HUES64 (cell line): ENCODE results near the gene PPM1H.
"Not testable (repeated sequence)": the region's sequence is repeated elsewhere in the genome, so short reads cannot be mapped to it uniquely, and the experiment has no call there.

Source experiments
- H3K27ac ChIP-seq: 2 replicates; pipeline ENCODE4 v1.7.0; 2013; ENCODE audit warnings: low read depth, low read length, inconsistent platforms
- H3K27me3 ChIP-seq: 2 replicates; pipeline ENCODE4 v1.6.1; 2013; ENCODE audit warnings: mild to moderate bottlenecking, low read length; ENCODE audit not compliant: insufficient read depth
- H3K36me3 ChIP-seq: 2 replicates; pipeline ENCODE4 v1.6.1; 2013; ENCODE audit warnings: mild to moderate bottlenecking, low read length; ENCODE audit not compliant: insufficient read depth
- H3K4me1 ChIP-seq: 2 replicates; pipeline ENCODE4 v1.6.1; 2013; ENCODE audit warnings: mild to moderate bottlenecking, low read length, moderate library complexity; ENCODE audit not compliant: insufficient read depth
- H3K4me3 ChIP-seq: 2 replicates; pipeline ENCODE4 v1.5.1; 2013; ENCODE audit warnings: mild to moderate bottlenecking, low read length, moderate library complexity
- H3K9ac ChIP-seq: 2 replicates; pipeline ENCODE4 v1.6.1; 2013; ENCODE audit warnings: mild to moderate bottlenecking, low read depth, low read length
- H3K9me3 ChIP-seq: 2 replicates; pipeline ENCODE4 v1.6.1; 2013; ENCODE audit warnings: low read depth, low read length; ENCODE audit not compliant: insufficient read depth
- WGBS: fragments of 150-250, 120-280 bp; methylation state at CpG from one replicate; pipeline ENCODE4 v1.1.7; 2013; ENCODE audit warnings: missing lambda C conversion rate; 5-methylcytosine and 5-hydroxymethylcytosine counted together

Gene PPM1H

GRCh38 chr12:62833634-62834033 lies 101.3 kb downstream of the PPM1H start:
- Histone ChIP-seq H3K9me3 (no peaks in the 10 kb centered on the region), H3K4me1 (peaks cover 5% of the 10 kb centered on the region), H3K36me3 (peaks cover 13% of the 10 kb centered on the region; the same call in 1 of the 2 replicates), H3K4me3 (no peak overlapping the region), H3K27me3 (no peaks in the 10 kb centered on the region), H3K27ac (no peak overlapping the region), H3K9ac (no peak overlapping the region)
- 98% methylated on average over 6 of the region's 6 CpGs for WGBS

- Histone ChIP-seq H3K9me3 (no peaks in the 10 kb centered on the region), H3K9ac (no peak overlapping the region), H3K27ac (no peak overlapping the region), H3K36me3 (peaks cover 13% of the 10 kb centered on the region; the same call in 1 of the 2 replicates), H3K4me3 (no peak overlapping the region), H3K27me3 (no peaks in the 10 kb centered on the region), H3K4me1 (peaks cover 5% of the 10 kb centered on the region)
- whole genome bisulfite sequencing = 92% methylated on average over 3 of the region's 3 CpGs
Observed at GRCh38 chr12:62832558-62832957, 102.4 kb downstream of the PPM1H start.

GRCh38 chr12:62832027-62832426 lies 102.9 kb downstream of the PPM1H start:
- Histone ChIP-seq H3K4me3 (no peak overlapping the region), H3K36me3 (peaks cover 13% of the 10 kb centered on the region; the same call in 1 of the 2 replicates), H3K27ac (no peak overlapping the region), H3K9me3 (no peaks in the 10 kb centered on the region), H3K4me1 (peaks cover 5% of the 10 kb centered on the region), H3K27me3 (no peaks in the 10 kb centered on the region), H3K9ac (no peak overlapping the region)
- WGBS = 96% methylated on average over 7 of the region's 7 CpGs

- WGBS = 89% methylated on average over 2 of the region's 2 CpGs
- H3K9ac ChIP-seq = no peak overlapping the region
- no peaks in the 10 kb centered on the region for H3K4me1 ChIP-seq
- no peaks in the 10 kb centered on the region for H3K9me3 ChIP-seq
- no peaks in the 10 kb centered on the region for H3K27me3 ChIP-seq
- no peak overlapping the region for H3K4me3 ChIP-seq
- H3K36me3 ChIP-seq = peaks cover 13% of the 10 kb centered on the region; the same call in 1 of the 2 replicates
- no peak overlapping the region for H3K27ac ChIP-seq
Observed at GRCh38 chr12:62827855-62828254, 107.1 kb downstream of the PPM1H start.

GRCh38 chr12:62827042-62827441 lies 107.9 kb downstream of the PPM1H start:
- Histone ChIP-seq H3K27ac (no peak overlapping the region), H3K27me3 (no peaks in the 10 kb centered on the region), H3K4me3 (no peak overlapping the region), H3K9ac (no peak overlapping the region), H3K9me3 (no peaks in the 10 kb centered on the region), H3K4me1 (no peaks in the 10 kb centered on the region), H3K36me3 (peaks cover 13% of the 10 kb centered on the region; the same call in 1 of the 2 replicates)
- WGBS = 95% methylated on average over 2 of the region's 2 CpGs

GRCh38 chr12:62817556-62818271 lies 117.2 kb downstream of the PPM1H start:
- Histone ChIP-seq H3K27ac (no peak overlapping the region), H3K9ac (no peak overlapping the region), H3K9me3 (no peaks in the 10 kb centered on the region), H3K36me3 (no peaks in the 10 kb centered on the region), H3K4me1 (peaks cover 14% of the 10 kb centered on the region; the same call in 1 of the 2 replicates), H3K27me3 (no peaks in the 10 kb centered on the region), H3K4me3 (no peak overlapping the region)
- 82% methylated on average over 9 of the region's 9 CpGs for WGBS

- WGBS = 93% methylated on average over 3 of the region's 3 CpGs
- H3K27ac ChIP-seq = no peak overlapping the region
- H3K27me3 ChIP-seq = no peaks in the 10 kb centered on the region
- H3K4me3 ChIP-seq = no peak overlapping the region
- peaks cover 14% of the 10 kb centered on the region; the same call in 1 of the 2 replicates for H3K4me1 ChIP-seq
- H3K36me3 ChIP-seq = no peaks in the 10 kb centered on the region
- H3K9me3 ChIP-seq = no peaks in the 10 kb centered on the region
- no peak overlapping the region for H3K9ac ChIP-seq
Observed at GRCh38 chr12:62814243-62814642, 120.7 kb downstream of the PPM1H start.

- Histone ChIP-seq H3K4me1 (peaks cover 11% of the 10 kb centered on the region; the same call in 1 of the 2 replicates), H3K9ac (no peak overlapping the region), H3K27ac (no peak overlapping the region), H3K36me3 (no peaks in the 10 kb centered on the region), H3K9me3 (no peaks in the 10 kb centered on the region), H3K4me3 (no peak overlapping the region), H3K27me3 (no peaks in the 10 kb centered on the region)
- 25% methylated on average over 17 of the region's 18 CpGs for WGBS
Observed at GRCh38 chr12:62813031-62813829, 121.7 kb downstream of the PPM1H start.

GRCh38 chr12:62811481-62811880 lies 123.5 kb downstream of the PPM1H start:
- H3K27ac ChIP-seq, H3K4me3 ChIP-seq, H3K9ac ChIP-seq, H3K4me1 ChIP-seq, H3K9me3 ChIP-seq, H3K27me3 ChIP-seq, H3K36me3 ChIP-seq: not testable (repeated sequence)
- WGBS = 88% methylated on average over 4 of the region's 4 CpGs

- 95% methylated on average over 3 of the region's 4 CpGs for WGBS
- Histone ChIP-seq H3K27ac (no peak overlapping the region), H3K36me3 (no peaks in the 10 kb centered on the region), H3K4me3 (no peak overlapping the region), H3K9me3 (no peaks in the 10 kb centered on the region), H3K27me3 (no peaks in the 10 kb centered on the region), H3K4me1 (0 out of 2 replicates have a peak, but pooled peaks cover 2% of the 10 kb centered on the region), H3K9ac (no peak overlapping the region)
Observed at GRCh38 chr12:62808166-62808879, 126.6 kb downstream of the PPM1H start.

GRCh38 chr12:62806893-62807292 lies 128.1 kb downstream of the PPM1H start:
- Histone ChIP-seq H3K36me3 (no peaks in the 10 kb centered on the region; the same call in 1 of the 2 replicates), H3K27ac (no peak overlapping the region), H3K27me3 (no peaks in the 10 kb centered on the region), H3K4me3 (no peak overlapping the region), H3K9me3 (no peaks in the 10 kb centered on the region), H3K4me1 (no peaks in the 10 kb centered on the region), H3K9ac (no peak overlapping the region)
- WGBS = 99% methylated on average over 2 of the region's 2 CpGs
